ENCODE measurements around the gene DBNL.
"Not testable (repeated sequence)": the region's sequence is repeated elsewhere in the genome, so short reads cannot be mapped to it uniquely, and the experiment has no call there.

The DBNL gene

DNA sequence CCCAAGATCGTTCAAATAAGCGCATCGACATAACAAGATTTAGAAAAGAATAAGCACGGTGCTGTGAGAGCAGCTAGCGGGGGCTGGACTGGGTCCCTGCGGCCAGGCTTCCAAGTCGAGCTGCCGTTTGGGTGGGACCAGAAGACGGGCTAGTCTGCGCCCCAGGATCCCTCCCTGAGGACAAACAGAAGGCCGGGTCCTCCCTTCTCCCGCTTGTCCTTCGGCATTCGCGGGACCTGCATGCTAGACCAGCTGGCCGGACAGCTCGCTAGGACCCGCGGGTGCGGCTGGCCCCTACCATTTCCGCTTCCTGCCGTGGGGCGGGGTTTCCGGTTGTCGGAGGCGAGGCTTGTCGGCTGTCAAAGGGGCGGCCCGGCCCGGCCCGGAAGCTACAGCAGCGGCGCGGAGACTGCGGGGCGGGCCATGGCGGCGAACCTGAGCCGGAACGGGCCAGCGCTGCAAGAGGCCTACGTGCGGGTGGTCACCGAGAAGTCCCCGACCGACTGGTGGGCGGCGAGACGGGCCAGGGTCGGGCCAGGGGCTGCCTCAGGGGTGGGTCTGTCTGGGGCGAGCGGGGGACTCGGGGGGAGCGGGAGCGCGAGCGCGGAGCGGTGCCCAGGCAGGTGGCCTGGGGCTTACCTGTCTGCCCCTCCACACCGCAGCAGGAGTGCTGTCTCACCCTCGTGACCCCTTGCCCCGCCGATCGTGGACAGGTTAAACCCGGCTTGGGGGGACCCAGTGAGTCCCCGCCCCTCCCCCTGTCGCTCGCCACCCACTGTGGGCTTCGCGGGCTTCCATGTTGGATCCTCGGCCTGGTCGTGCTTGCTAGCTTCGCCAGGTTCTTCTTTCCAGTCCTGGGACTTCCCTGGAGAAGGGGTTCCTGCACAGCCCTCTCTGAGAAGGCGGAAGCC lies at the start of gene DBNL:
DBNL (plus strand) TSS at position 388 of the 911 bp plus-strand sequence; CDS start at position 424, 36 bp downstream.
- peak; percentile 63 for DNase-seq (ENCODE audit: low read depth)

DNA sequence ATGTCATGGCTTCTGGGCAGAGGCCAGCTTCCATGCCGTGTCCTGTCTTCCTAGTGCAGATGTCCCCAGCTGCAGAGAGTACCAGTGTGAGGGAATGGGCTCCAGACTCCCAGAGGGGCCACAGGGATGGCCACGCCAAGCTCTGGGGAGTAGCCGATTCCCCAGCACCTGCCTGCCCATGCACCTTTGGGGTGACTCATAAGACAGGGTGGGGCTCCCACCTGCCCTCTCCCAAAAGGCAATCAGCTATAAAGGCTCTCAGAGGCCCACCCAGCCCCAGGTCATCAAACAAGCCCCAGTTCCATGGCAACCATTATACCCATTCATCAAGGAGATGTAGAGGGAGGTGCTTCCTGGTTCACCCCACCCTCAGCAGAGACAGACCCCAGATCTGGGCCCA lies 47.0 kb upstream of the DBNL start, which contains the start of gene SPDYE1:
SPDYE1 (plus strand) TSS at position 366 of the 400 bp plus-strand sequence. CDS start 2,053 bp downstream, outside the sequence.
- not testable (repeated sequence) for DNase-seq (ENCODE audit: low read depth)

DNA sequence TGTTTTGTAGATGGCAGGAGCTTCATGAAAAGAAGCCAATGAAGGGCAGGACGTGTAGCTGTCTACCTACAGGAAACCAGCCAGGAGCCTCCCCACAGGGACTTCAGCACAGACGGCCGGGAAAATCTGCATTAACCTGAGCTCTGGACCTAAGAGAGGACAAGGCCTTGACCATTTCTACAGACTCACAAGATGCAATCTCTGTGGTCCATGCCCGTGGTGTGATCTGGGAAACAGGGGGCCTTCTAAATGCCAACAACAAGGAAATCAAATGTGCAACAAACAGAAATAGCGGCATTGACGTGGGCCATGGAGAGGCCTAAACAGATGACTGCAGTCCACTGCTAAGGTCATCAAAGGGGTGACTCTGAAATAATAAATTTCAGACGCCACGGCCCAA lies 32.4 kb upstream of the DBNL start:
- DNase-seq (ENCODE audit: low read depth): not testable (repeated sequence)

DNA sequence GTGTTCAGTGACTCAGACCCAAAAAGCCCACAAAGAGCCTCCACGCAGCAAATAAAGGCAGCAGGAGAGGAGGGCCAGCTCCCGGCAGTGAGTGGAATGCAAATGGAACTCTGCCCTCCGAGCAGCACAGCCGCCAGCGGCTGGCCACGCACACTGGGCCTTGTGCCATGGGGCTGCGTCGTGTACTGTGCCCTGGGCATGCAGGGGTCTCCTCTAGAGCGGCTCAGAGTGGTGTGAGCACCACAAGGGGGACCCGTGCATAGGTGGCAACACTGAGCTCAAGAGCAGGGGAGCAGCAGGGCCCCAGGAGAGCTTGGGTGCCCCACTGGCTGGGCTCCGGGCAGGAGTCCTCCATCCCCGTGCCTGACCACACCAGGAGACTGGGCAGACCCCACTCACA lies 29.4 kb upstream of the DBNL start:
- not testable (repeated sequence) for DNase-seq (ENCODE audit: low read depth)

DNA sequence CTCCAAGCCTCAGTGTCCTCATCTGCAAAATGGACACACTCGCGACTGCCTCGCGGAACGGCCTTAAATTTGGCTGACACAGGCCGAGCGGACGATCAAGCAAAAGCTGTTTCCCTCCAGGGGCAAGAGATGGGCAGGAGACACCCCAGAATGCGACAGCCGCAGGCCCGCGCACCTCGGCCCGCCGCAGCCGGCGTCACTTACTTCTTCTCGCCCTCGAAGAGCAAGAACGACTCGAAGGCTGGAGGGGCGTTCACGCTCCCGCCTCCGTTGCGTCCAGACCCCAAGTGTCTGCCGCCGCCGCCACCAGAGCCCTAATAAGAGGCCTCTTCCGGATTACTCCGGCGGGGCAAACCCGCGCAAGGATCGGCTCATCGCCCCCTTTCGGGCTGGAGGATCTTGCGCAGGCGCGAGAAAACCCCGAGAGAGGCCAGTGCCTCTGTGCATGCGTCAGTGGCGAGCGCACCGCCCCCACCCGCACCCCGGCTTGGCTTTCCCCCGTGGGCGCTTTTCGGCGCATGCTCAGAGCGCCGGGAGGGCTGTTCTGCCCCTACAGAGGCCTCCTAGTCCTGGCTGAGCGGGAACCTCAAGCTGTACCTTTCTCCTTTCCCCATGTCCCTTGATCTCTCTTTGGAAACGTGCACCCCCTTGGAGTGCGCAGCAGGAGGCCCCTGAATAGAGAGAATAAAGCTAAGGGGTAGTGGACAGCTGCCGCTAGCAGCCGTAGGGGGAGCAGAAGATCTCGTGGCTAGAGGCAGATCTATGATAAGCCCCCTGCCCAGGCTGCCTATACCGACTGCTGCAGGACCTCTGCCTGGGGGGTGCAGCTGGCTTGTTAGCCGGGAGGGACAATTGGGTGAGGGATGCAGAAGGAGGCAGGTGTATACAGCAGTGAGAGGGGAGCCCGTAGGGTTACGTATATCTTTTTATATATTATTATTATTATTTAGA lies 25.4 kb upstream of the DBNL start:
- DNase-seq (ENCODE audit: low read depth): peak; percentile 92

DNA sequence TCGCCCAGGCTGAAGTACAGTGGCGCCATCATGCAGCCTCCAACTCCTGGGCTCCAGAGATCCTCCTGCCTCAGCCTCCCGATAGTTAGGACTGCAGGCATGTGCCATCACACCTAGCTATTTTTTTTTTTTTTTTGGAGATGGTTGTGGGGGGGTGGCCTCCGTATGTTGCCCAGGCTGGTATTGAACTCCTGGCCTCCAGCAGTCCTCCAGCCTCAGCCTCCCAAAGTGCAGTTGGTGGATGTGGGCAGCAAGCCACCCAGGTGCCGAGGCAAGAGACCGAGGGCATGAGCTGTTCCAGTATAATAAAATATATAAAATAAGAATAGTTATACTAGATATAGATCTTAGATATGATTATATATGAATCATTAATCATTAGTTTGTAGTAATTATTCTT lies 24.7 kb upstream of the DBNL start:
- not testable (repeated sequence) for DNase-seq (ENCODE audit: low read depth)

DNA sequence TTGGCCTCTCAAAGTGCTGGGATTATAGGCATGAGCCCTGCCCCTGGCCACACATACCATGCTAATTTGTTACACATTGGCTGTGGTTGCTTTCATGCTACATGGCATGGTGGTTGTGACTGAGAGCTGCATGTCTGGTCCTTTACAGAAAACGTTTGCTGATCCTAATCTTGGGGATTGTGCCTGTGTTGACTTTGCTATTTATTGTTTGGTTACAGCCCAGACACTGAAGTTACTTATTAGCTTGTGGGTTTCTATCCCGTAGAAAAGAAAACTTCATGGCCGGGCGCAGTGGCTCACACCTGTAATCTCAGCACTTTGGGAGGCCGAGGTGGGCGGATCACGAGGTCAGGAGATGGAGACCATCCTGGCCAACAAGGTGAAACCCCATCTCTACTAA lies 22.4 kb upstream of the DBNL start:
- not testable (repeated sequence) for DNase-seq (ENCODE audit: low read depth)

DNA sequence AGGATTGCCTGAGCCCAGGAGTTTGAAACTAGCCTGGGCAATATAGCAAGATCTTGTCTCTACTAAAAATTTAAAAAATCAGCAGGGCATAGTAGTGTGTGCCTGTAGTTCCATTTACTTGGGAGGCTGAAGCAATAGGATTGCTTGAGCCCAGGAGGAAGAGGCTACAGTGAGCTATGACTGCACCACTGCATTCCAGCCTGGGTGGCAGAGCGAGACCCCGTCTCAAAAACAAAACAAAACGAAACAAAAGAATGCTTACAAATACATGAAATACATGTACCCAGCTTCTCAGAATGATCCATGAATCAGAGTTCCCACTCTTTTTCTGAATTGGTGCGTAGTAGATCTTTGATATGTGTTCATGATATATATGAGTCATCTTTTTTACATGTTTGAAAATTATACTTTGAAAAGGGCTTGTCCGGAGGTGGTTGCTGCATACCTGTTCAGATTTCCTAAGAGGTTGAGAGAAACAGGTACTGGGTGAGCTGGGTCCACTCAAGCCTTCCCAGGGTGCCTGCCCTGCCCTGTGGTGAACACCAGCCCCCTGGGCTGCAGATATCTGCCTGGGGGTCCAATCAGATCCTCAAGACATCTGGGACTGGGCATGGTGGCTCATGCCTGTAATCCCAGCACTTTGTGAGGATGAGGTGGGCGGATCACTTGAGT lies 21.6 kb upstream of the DBNL start:
- DNase-seq (ENCODE audit: low read depth): not testable (repeated sequence)

DNA sequence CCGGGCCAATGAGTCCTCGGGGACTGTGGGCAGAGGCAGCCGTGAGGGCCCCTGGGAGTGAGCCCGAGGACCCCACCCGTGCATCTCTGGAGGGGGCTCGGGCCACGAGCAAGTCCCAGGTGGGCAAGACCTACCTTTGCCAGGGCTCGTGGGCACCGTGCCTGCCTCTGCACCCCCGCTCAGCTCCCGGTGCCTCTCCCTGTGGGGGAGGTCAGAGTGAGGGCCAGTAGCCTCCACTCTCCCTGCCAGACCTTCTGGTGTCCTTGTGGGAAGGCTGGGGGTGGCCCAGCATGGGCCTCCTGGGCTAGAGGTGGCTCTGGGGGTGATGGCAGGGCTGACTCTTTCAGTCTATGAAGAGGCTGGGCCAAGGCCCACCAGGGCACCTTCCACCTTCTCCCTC lies 15.1 kb upstream of the DBNL start:
- DNase-seq (ENCODE audit: low read depth): not testable (repeated sequence)

DNA sequence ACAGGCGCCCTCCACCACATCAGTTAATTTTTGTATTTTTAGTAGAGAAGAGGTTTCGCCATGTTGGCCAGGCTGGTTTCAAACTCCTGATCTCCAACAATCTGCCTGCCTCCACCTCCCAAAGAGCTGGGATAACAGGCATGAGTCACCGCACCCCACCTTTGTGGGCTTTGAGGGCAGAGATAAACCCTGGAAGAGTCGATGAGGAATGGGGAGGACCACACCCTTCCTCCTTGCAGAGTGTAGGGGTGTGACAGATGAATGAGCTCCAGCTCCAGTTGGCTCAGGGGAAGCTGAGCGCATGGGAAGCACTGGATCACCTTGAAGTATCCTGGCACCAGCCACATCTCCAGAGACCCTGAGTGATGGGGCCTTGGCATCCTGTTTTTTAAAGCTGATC lies 14.5 kb upstream of the DBNL start:
- not testable (repeated sequence) for DNase-seq (ENCODE audit: low read depth)

DNA sequence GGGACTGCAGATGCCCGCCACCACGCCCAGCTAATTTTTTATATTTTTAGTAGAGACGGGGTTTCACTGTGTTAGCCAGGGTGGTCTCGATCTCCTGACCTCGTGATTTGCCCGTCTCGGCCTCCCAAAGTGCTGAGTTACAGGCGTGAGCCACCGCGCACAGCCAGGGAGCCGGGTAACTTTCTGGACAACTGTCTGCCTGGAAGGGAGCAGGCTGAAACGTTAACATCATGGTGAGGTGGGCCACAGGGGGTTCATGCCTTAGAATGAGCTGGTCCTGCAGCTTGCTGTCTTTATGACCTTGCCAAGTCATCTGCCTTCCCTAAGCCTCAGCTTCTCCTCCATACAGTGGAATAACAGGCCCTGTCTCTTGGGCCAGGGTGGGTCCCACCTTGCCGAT lies 13.2 kb upstream of the DBNL start:
- not testable (repeated sequence) for DNase-seq (ENCODE audit: low read depth)

DNA sequence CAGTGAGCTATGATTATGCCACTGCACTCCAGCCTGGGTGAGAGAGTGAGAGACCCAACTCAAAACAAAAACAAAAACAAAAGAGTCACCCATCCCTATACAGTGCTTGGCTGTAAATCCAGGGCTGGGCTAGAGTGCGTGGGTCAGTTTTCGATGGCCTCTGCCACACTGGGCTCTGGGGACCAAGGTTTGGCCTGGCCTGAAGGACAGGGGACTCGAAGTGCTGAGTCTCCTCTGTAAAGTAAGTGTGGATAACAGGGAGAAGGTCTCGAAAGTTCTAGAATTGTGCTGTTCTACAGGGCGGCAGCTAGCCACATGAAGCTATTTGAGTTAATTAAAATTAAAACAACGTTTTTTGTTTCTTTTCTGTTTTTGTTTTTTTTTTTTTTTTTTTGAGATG lies 12.5 kb upstream of the DBNL start:
- DNase-seq (ENCODE audit: low read depth): not testable (repeated sequence)

DNA sequence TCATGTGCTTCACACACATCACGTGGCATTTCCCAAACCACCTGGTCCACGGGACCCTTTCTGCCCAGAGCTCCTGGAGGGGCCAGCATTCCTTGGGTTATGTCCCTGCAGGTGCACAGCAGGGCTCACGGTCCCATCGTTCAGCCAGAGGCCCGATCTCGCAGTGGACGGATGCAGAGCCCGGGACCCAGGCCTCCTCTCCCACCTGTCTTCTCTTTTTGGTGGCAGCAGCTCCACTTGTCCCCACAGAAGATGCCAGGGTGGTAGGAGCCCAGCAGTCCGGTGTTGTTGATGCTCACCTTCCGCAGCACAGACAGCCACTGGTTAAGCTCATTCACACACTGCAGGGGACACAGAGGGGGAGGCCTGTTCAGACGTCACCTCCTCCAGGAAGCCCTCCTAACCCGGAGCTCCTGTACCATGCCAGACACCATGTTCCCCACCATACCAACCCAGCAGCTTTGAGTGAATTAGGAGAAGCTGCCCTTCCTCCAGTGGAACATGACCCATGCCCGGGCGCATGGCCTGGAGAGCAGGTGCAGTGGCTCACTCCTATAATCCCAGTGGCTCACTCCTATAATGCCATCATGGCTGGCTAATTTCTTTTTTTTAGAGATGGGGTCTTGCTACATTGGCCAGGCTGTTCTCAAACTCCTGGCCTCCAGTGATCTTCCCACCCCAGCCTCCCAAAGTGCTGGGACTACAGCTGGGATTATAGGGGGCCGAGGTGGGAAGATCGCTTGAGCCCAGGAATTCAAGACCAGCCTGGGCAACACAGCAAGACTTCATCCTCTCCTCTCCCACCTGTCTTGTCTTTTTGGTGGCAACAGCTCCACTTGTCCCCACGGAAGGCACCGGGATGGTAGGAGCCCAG lies 10.3 kb upstream of the DBNL start:
- not testable (repeated sequence) for DNase-seq (ENCODE audit: low read depth)

DNA sequence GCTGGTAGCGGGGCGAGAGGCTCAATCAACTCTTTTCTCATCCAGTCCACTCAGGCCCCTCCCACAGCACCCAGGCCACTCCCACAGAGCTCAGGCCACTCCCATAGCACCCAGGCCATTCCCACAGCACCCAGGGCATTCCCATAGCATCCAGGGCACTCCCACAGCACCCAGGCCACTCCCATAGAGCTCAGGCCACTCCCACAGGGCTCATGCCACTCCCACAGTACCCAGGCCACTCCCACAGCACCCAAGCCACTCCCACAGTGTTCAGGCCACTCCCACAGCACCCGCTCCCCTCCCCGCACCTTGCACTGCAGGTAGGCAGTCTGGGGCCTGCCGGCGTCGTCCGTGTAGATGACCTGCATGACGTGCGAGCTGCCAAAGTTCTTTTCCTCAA lies 8.1 kb upstream of the DBNL start:
- DNase-seq (ENCODE audit: low read depth): not testable (repeated sequence)

DNA sequence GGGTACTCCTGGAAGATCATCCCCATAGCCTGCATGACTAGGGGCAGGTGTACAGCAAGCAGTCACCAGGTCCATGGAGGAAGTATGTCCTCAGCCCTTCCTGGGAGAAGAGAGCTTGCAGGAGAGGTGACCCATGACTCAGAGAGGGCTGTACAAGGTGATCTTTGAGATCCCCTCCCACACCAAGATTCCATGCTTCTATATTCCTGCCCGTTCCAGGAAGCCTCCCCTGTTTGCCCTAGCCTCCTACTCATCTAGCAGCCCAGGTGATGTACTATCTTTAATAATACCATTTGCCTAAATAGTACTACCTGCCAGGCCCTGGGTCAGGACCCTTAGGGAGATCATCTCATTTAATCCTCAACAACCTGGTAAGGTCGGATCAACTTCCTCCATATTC lies 6.6 kb upstream of the DBNL start:
- not testable (repeated sequence) for DNase-seq (ENCODE audit: low read depth)

DNA sequence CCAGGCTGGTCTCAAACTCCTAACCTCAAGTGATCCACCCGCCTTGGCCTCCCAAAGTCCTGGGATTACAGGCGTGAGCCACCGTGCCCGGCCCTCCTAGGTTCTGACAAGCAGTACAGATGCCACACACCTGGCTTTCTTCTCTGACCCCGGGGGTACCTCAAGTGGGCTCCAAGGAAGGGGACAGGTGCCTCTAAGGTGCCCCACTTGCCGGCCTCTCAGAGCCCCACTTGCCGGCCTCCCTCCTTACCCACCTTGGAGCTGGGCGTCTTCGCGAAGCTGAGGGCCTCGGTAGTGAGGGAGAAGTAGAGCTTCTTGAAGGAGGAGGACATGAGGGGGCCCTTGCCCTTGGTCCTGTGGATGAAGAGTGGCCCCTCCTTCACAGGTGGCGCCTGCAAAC lies 5.9 kb upstream of the DBNL start:
- DNase-seq (ENCODE audit: low read depth): not testable (repeated sequence)

DNA sequence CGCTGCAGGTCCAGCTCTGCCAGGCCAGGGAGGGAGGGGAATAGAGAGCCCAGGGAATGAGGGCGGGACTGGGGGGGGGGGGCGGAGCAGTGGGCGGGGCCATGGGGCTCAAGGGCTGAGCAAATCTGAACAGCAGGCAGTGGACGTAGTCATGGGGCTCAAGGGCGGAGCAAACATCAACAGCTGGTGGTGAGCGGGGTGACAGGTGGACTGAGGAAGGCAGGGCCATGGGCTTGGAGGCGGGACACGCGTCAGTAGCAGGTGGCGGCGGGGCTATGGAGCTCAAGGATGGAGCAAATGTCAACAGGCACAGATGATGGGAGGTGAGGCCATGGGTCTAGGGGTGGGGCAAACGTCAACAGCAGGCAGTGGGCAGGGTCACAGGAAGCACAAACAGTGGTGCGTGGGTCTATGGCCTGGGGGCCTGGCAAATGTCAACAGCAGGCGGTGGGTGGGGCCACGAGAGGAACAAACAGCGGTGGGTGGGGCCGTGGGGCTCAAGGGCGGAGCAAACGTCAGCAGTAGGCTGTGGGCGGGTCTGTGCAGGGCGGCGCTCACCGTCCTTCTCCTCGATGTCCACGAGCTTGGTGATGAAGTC lies 5.4 kb upstream of the DBNL start:
- DNase-seq (ENCODE audit: low read depth): peak; percentile 8

DNA sequence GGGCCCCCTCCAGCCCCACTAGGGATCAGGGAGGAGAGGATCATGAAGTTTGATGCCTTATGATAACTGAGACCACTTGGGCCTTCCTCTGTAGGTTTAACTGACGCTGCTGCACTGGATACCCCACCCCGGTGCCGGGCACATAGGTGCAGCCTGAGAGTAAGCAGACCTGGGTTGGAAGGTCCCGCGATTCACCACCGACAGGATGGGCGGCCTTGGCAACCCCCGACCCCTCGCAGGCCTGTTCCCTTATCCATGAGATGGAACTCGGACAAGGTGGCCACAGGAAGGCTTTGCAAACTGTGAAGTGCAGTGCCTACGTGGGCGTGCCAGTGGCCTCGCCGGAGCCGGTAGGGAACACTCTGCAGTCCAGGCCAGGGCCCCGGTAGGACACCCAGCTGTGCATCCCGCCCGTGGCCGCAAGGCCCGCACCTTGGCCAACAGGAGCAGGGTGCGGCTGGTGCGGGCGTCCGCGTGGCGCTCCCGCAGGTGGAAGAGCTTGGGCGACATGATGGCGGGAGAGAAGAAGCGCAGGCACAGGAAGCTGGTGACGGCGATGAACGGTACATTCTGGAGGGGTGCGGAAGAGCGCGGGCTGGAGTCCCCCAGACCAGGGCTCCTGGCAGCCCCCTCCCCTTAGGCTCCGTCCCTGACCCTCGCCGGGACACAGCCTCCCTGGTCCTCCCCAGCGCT lies 4.6 kb upstream of the DBNL start:
- not testable (repeated sequence) for DNase-seq (ENCODE audit: low read depth)

DNA sequence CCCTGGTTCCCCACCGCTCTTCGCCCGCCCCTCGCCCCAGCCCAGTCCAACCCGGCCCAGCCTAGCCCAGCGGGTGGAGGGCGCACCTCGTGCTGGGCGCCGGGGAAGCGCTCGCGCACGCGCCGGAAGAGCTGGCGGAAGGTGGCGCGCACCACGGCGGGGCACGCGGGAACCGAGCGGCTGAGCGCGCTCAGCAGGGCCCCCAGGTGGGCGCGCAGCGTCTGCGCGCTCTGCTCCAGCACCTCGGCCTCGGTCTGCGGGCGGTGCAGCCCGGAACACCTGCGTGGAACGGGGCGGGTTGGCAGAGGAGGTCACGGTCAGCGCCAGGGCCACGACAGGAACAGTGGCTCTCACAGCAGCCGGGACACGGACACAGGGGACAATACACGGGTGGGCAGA lies 4.0 kb upstream of the DBNL start:
- DNase-seq (ENCODE audit: low read depth): not testable (repeated sequence)

DNA sequence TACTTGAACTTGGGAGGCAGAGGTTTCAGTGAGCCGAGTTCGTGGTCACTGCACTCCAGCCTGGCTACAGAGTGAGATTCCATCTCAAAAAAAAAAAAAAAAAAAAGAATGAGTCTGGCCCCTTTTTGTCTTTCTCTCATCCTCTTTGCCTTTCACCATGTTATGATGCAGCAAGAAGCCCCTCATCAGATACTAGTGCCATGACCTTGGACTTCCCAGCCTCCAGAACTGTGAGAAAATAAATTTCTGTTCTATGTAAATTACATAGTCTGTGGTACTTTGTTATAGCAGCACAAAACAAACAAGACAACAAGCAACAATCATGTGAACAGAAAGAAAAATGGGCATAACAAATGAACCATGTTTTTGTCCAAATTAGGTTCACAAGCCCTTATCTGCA lies 2.3 kb upstream of the DBNL start:
- no peak for DNase-seq (ENCODE audit: low read depth)
